Lung (tissue), 12 donors: ENCODE data around the gene COG1. TPM values are rescaled to one million over a fixed set of nuclear protein-coding genes. Genes with fewer than 3 reads are reported as not detected.

Source experiments
- ATAC-seq: fragments of 200-7000 bp; cut with Tn5 transposase; one replicate; pipeline ENCODE4 v1.9.1; 2020; ENCODE audit warnings: moderate number of reproducible peaks; ENCODE audit not compliant: insufficient read depth, low FRiP score
- DNase-seq, 3 donors: peaks; one replicate each; pipeline ENCODE4 v3.0.0-alpha.2; 2013 to 2017
- H3K27ac ChIP-seq, 2 donors: one replicate each; pipeline ENCODE4 v1.5.1; 2013; ENCODE audit warnings: mild to moderate bottlenecking in 2 of 2, moderate library complexity in 2 of 2, control low read depth in 1 of 2, inconsistent platforms in 1 of 2, low read depth in 1 of 2, low read length in 1 of 2
- H3K27me3 ChIP-seq, 3 donors: one replicate each; pipeline ENCODE4 v1.5.1; 2013; ENCODE audit warnings: low read length in 2 of 3; ENCODE audit not compliant: control insufficient read depth in 3 of 3, insufficient read depth in 3 of 3
- H3K36me3 ChIP-seq, 4 donors: one replicate each; pipeline ENCODE4 v1.5.1; 2013; ENCODE audit warnings: low read length in 4 of 4, mild to moderate bottlenecking in 1 of 4, moderate library complexity in 1 of 4; ENCODE audit not compliant: control insufficient read depth in 4 of 4, insufficient read depth in 4 of 4
- H3K4me1 ChIP-seq, 5 donors: one replicate each; pipeline ENCODE4 v1.5.1; 2013; ENCODE audit warnings: low read length in 5 of 5, mild to moderate bottlenecking in 2 of 5, moderate library complexity in 1 of 5; ENCODE audit not compliant: control insufficient read depth in 5 of 5, insufficient read depth in 5 of 5
- H3K4me3 ChIP-seq: one replicate; pipeline ENCODE4 v1.5.1; 2013; ENCODE audit warnings: mild to moderate bottlenecking, control low read depth, moderate library complexity
- H3K9ac ChIP-seq, 2 donors: one replicate each; pipeline ENCODE4 v1.5.1; 2013; ENCODE audit warnings: low read length in 2 of 2, control low read depth in 1 of 2; ENCODE audit not compliant: insufficient read depth in 1 of 2
- H3K9me3 ChIP-seq, 4 donors: one replicate each; pipeline ENCODE4 v1.5.1; 2013; ENCODE audit warnings: low read length in 3 of 4, mild to moderate bottlenecking in 1 of 4, moderate library complexity in 1 of 4; ENCODE audit not compliant: control insufficient read depth in 4 of 4, insufficient read depth in 3 of 4
- CTCF ChIP-seq: IDR thresholded peaks from 2 replicates; pipeline ENCODE4 v1.5.1; 2012; ENCODE audit warnings: mild to moderate bottlenecking; ENCODE audit errors: control extremely low read depth, extremely low read depth
- WGBS, 2 donors: extraction: QIAGEN DNeasy Blood & Tissue Kit; methylation state at CpG; one replicate each; pipeline ENCODE4 v1.1.7; 2013; 5-methylcytosine and 5-hydroxymethylcytosine counted together
- polyA plus RNA-seq, 2 donors: library from polyadenylated mRNA; stranded (reverse); fragments of 200-250 nt; gene quantifications; one replicate each; pipeline ENCODE4 v1.2.1, GENCODE V29; 2013
- total RNA-seq, 2 donors: library from RNA; depleted of rRNA in 1 of 2; stranded (reverse); fragments of >200 nt in 1 of 2; gene quantifications; one replicate each; pipeline ENCODE4 v1.2.1, GENCODE V29; 2014 to 2021
- donor health status: control.
- donor health status: control.
- donor health status: Bipolar disorder and iron deficiency.
- donor health status: healthy.
- donor health status: DM: yes; HTN: yes; CAD: no.

The COG1 gene
- total and polyA plus RNA-seq, 4 donors, result 13.3 to 41.2 (median 21.1) TPM

- H3K4me3 ChIP-seq, result no peak overlapping the region
- no peak for ATAC-seq
- DNase-seq, result peak; percentile 22 to 33 (median 31)
- H3K9me3 ChIP-seq, result no peaks in the 10 kb centered on the region
- peaks cover 8 to 67% (median 44%) of the 10 kb centered on the region in 3 donors for H3K27me3 ChIP-seq
- no peak for TF ChIP-seq CTCF
- WGBS, 2 donors, result 1 to 3% methylated on average over 51 of the region's 51 CpGs
- H3K9ac ChIP-seq, result no peak overlapping the region
- no peak overlapping the region for H3K27ac ChIP-seq
- peaks cover 0 to 24% (median 8%) of the 10 kb centered on the region in 5 donors for H3K4me1 ChIP-seq
- H3K36me3 ChIP-seq, result no peaks in the 10 kb centered on the region
These were observed 27.0 kb upstream of the COG1 start for GRCh38 chr17:73165616-73166404.

- no peak for ATAC-seq
- WGBS, 2 donors, result 45 to 48% methylated on average over 8 of the region's 8 CpGs
- no peak overlapping the region for H3K4me3 ChIP-seq
These were observed 25.9 kb upstream of the COG1 start for GRCh38 chr17:73166731-73167581.

GRCh38 chr17:73168667-73169066, 24.2 kb upstream of the COG1 start:
- Histone ChIP-seq H3K9me3 (no peaks in the 10 kb centered on the region), H3K4me1 (peaks cover 0 to 24% (median 8%) of the 10 kb centered on the region in 5 donors), H3K27ac (no peak overlapping the region), H3K9ac (no peak overlapping the region), H3K36me3 (no peaks in the 10 kb centered on the region), H3K27me3 (peaks cover 3 to 49% (median 34%) of the 10 kb centered on the region in 3 donors), H3K4me3 (no peak overlapping the region)
- TF ChIP-seq CTCF, result no peak
- ATAC-seq (no peak), DNase-seq (no peak)
- 85 to 90% methylated on average over 6 of the region's 6 CpGs for WGBS, 2 donors

More at GRCh38 chr17:73166731-73167581, 25.9 kb upstream of the COG1 start:
- Histone ChIP-seq H3K27ac (no peak overlapping the region), H3K36me3 (no peaks in the 10 kb centered on the region), H3K9ac (no peak overlapping the region), H3K27me3 (peaks cover 8 to 62% (median 44%) of the 10 kb centered on the region in 3 donors), H3K4me1 (peaks cover 0 to 24% (median 8%) of the 10 kb centered on the region in 5 donors), H3K9me3 (no peaks in the 10 kb centered on the region)
- no peak for DNase-seq
- TF ChIP-seq CTCF, result no peak
